ENCODE results near the gene ZNF337. TPM values are rescaled to one million over a fixed set of nuclear protein-coding genes. Genes with fewer than 3 reads are reported as not detected.
"Not testable (repeated sequence)": the region's sequence is repeated elsewhere in the genome, so short reads cannot be mapped to it uniquely, and the experiment has no call there.

ZNF337 gene
- total RNA-seq, 1 experiment from 2014 or later: 12.2 TPM

GRCh38 chr20:25652866-25653265 lies 43.8 kb downstream of the ZNF337 start:
- in situ Hi-C loops (cut with HindIII; ENCODE audit: low pct_unique_long_range_greater_than_20kb, low sequenced_read_pairs): not testable (repeated sequence)

GRCh38 chr20:25644814-25645213 lies 51.8 kb downstream of the ZNF337 start:
- in situ Hi-C loops (cut with HindIII; ENCODE audit: low pct_unique_long_range_greater_than_20kb, low sequenced_read_pairs): no loop called here
- no peak for DNase-seq (ENCODE audit: low read depth)

More at GRCh38 chr20:25652866-25653265, 43.8 kb downstream of the ZNF337 start:
- DNase-seq (ENCODE audit: low read depth): not testable (repeated sequence)

GRCh38 chr20:25643716-25644115 lies 52.9 kb downstream of the ZNF337 start:
- DNase-seq (ENCODE audit: low read depth): no peak
- in situ Hi-C loops (cut with HindIII; ENCODE audit: low pct_unique_long_range_greater_than_20kb, low sequenced_read_pairs): no loop called here

GRCh38 chr20:25637247-25637646 lies 59.4 kb downstream of the ZNF337 start:
- peak; percentile 41 for DNase-seq (ENCODE audit: low read depth)
- in situ Hi-C loops (cut with HindIII; ENCODE audit: low pct_unique_long_range_greater_than_20kb, low sequenced_read_pairs): no loop called here

- no peak for DNase-seq (ENCODE audit: low read depth)
- in situ Hi-C loops (cut with HindIII; ENCODE audit: low pct_unique_long_range_greater_than_20kb, low sequenced_read_pairs): no loop called here
Measured at GRCh38 chr20:25632940-25633790, 63.5 kb downstream of the ZNF337 start.

GRCh38 chr20:25630615-25631014 lies 66.0 kb downstream of the ZNF337 start:
- in situ Hi-C loops (cut with HindIII; ENCODE audit: low pct_unique_long_range_greater_than_20kb, low sequenced_read_pairs); DNase-seq (ENCODE audit: low read depth): not testable (repeated sequence)

- no peak for DNase-seq (ENCODE audit: low read depth)
- in situ Hi-C loops (cut with HindIII; ENCODE audit: low pct_unique_long_range_greater_than_20kb, low sequenced_read_pairs): no loop called here
Measured at GRCh38 chr20:25629816-25630499, 66.7 kb downstream of the ZNF337 start.

- in situ Hi-C loops (cut with HindIII; ENCODE audit: low pct_unique_long_range_greater_than_20kb, low sequenced_read_pairs): no loop called here
- no peak for DNase-seq (ENCODE audit: low read depth)
Measured at GRCh38 chr20:25626779-25627178, 69.9 kb downstream of the ZNF337 start.

GRCh38 chr20:25624500-25624939 lies 72.1 kb downstream of the ZNF337 start:
- in situ Hi-C loops (cut with HindIII; ENCODE audit: low pct_unique_long_range_greater_than_20kb, low sequenced_read_pairs): no loop called here
- DNase-seq (ENCODE audit: low read depth): no peak

Other genes starting within 250 kb of the ZNF337 start
- gene NINL, start 111.3 kb downstream of the ZNF337 start, total RNA-seq (2014; rRNA removed; shearing (Covaris generic); ENCODE audit: low replicate concordance): 9.2 and 12.9 TPM in 2 replicates
- 2.7 and 4.3 TPM in 2 replicates for gene NANP, start 72.8 kb downstream of the ZNF337 start, total RNA-seq (2014; rRNA removed; shearing (Covaris generic); ENCODE audit: low replicate concordance)